Body of pancreas (tissue), 4 donors: ENCODE measurements around the gene NTPCR.

Source experiments
- CTCF ChIP-seq, 7 experiments: fragments of 450-650 bp in 4 of 7; fragments of 200-600 bp in 3 of 7; sonication (generic) in 3 of 7; IDR thresholded peaks; one replicate each; pipeline ENCODE4 v1.5.1; 2016 to 2019; ENCODE audit warnings: antibody characterized with exemption in 7 of 7
- POLR2A ChIP-seq, 3 donors: fragments of 450-650 bp; IDR thresholded peaks; one replicate each; pipeline ENCODE4 v1.6.1; 2016; ENCODE audit warnings: antibody characterized with exemption in 3 of 3, mild to moderate bottlenecking in 2 of 3

- TF ChIP-seq CTCF (IDR thresholded peaks at IDR 0.05) (no peak), POLR2A (IDR thresholded peaks at IDR 0.05) (no peak)
These were observed 81.1 kb downstream of the NTPCR start for GRCh38 chr1:233031521-233031920.
